Measurements from ENCODE around the gene HYLS1. TPM values are rescaled to one million over a fixed set of nuclear protein-coding genes. Genes with fewer than 3 reads are reported as not detected.

Gene HYLS1
- total and polyA plus RNA-seq, 9 of the 15 experiments (the other 6 are each of a cell fraction or from before 2014, with no cell fraction given), result 2.7 to 8.2 (median 4.8) TPM

GRCh38 chr11:125933030-125933813, 45.8 kb downstream of the HYLS1 start (continued):
- no peak for TF ChIP-seq E2F5 (CRISPR knock-in tag; IDR thresholded peaks at IDR 0.05)
- no peak for TF ChIP-seq CLOCK (CRISPR knock-in tag; IDR thresholded peaks at IDR 0.05; ENCODE audit: borderline replicate concordance)
- TF ChIP-seq NFIC (IDR thresholded peaks at IDR 0.05), result peak; percentile 59
- no peak for TF ChIP-seq DPF2 (IDR thresholded peaks at IDR 0.05)
- no peak for TF ChIP-seq KAT8 (IDR thresholded peaks at IDR 0.05; ENCODE audit: low read depth)
- TF ChIP-seq ZNF12 (CRISPR knock-in tag; IDR thresholded peaks at IDR 0.05), result no peak
- TF ChIP-seq NBN (IDR thresholded peaks at IDR 0.05; ENCODE audit: low read depth), result no peak
- no peak for TF ChIP-seq ERF (CRISPR knock-in tag; IDR thresholded peaks at IDR 0.05)
- TF ChIP-seq ZNF561 (CRISPR knock-in tag; conservative IDR thresholded peaks at IDR 0.05), result no peak
- TF ChIP-seq ZNF589 (CRISPR knock-in tag; IDR thresholded peaks at IDR 0.05; ENCODE audit: low read depth), result 0 out of 2 replicates have a peak, but pooled peaks have one; percentile 55
- TF ChIP-seq HDGF (IDR thresholded peaks at IDR 0.05), result no peak
- no peak for TF ChIP-seq ZBTB12 (CRISPR knock-in tag; IDR thresholded peaks at IDR 0.05)
- TF ChIP-seq NR2C2 (CRISPR knock-in tag; IDR thresholded peaks at IDR 0.05), result no peak
- peak; percentile 25; the same call in 1 of the 2 replicates for TF ChIP-seq NR2C2 (tag; IDR thresholded peaks at IDR 0.05)
- TF ChIP-seq, protein P1, sequence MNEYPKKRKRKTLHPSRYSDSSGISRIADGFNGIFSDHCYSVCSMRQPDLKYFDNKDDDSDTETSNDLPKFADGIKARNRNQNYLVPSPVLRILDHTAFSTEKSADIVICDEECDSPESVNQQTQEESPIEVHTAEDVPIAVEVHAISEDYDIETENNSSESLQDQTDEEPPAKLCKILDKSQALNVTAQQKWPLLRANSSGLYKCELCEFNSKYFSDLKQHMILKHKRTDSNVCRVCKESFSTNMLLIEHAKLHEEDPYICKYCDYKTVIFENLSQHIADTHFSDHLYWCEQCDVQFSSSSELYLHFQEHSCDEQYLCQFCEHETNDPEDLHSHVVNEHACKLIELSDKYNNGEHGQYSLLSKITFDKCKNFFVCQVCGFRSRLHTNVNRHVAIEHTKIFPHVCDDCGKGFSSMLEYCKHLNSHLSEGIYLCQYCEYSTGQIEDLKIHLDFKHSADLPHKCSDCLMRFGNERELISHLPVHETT (CRISPR knock-in tag; conservative IDR thresholded peaks at IDR 0.05 in 1 of 2, IDR thresholded peaks at IDR 0.05 in 1 of 2), result peak in 1 of 2 experiments; percentile 51; a peak in 1 of 4 replicates
- TF ChIP-seq, protein P2, sequence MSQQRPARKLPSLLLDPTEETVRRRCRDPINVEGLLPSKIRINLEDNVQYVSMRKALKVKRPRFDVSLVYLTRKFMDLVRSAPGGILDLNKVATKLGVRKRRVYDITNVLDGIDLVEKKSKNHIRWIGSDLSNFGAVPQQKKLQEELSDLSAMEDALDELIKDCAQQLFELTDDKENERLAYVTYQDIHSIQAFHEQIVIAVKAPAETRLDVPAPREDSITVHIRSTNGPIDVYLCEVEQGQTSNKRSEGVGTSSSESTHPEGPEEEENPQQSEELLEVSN (IDR thresholded peaks at IDR 0.05; ENCODE audit: borderline replicate concordance in 1 of 2, extremely low read depth in 1 of 2, insufficient read depth in 1 of 2, insufficient read length in 1 of 2, low read depth in 1 of 2, low read length in 1 of 2, poor library complexity in 1 of 2, severe bottlenecking in 1 of 2), result no peak
- TF ChIP-seq FOXK1 (CRISPR knock-in tag; IDR thresholded peaks at IDR 0.05; ENCODE audit: borderline replicate concordance), result no peak

Data from K562 (cell line).